H9 (cell line): ENCODE results near the gene WDFY3. TPM values are rescaled to one million over a fixed set of nuclear protein-coding genes. Genes with fewer than 3 reads are reported as not detected.

Experiments used
- DNase-seq: peaks from one replicate; pipeline ENCODE4 v3.0.0-alpha.2; 2017
- H2AFZ ChIP-seq: one replicate; pipeline ENCODE4 v1.6.1; 2013; ENCODE audit warnings: mild to moderate bottlenecking, low read length, control low read depth, moderate library complexity
- H2AK5ac ChIP-seq: 2 replicates; pipeline ENCODE4 v1.6.1; 2013; ENCODE audit warnings: low read length, control low read depth, mixed read lengths; ENCODE audit not compliant: insufficient read length
- H2BK120ac ChIP-seq: one replicate; pipeline ENCODE4 v1.6.1; 2013; ENCODE audit warnings: low read depth, mild to moderate bottlenecking, low read length, control low read depth, inconsistent platforms; ENCODE audit not compliant: poor library complexity, severe bottlenecking
- H2BK12ac ChIP-seq: 2 replicates; pipeline ENCODE4 v1.6.1; 2013; ENCODE audit warnings: low read length, control low read depth, mixed read lengths, low read depth; ENCODE audit not compliant: insufficient read length
- H2BK15ac ChIP-seq: 2 replicates; pipeline ENCODE4 v1.6.1; 2013; ENCODE audit warnings: low read depth, low read length, control low read depth
- H2BK20ac ChIP-seq: one replicate; pipeline ENCODE4 v1.6.1; 2013; ENCODE audit warnings: low read depth, mild to moderate bottlenecking, low read length, control low read depth, inconsistent platforms; ENCODE audit not compliant: poor library complexity, severe bottlenecking
- H2BK5ac ChIP-seq: 2 replicates; pipeline ENCODE4 v1.6.1; 2013; ENCODE audit warnings: low read length, control low read depth, mixed read lengths; ENCODE audit not compliant: insufficient read length
- H3K14ac ChIP-seq: 2 replicates; pipeline ENCODE4 v1.6.1; 2013; ENCODE audit warnings: low read length, control low read depth; ENCODE audit not compliant: insufficient read depth
- H3K18ac ChIP-seq: 2 replicates; pipeline ENCODE4 v1.6.1; 2013; ENCODE audit warnings: low read depth, mild to moderate bottlenecking, mixed read lengths, low read length, control low read depth; ENCODE audit not compliant: insufficient read length
- H3K23ac ChIP-seq: 2 replicates; pipeline ENCODE4 v1.6.1; 2013; ENCODE audit warnings: low read length, control low read depth, mixed read lengths, low read depth; ENCODE audit not compliant: insufficient read length
- H3K23me2 ChIP-seq: 2 replicates; pipeline ENCODE4 v1.6.1; 2013; ENCODE audit warnings: low read depth, mild to moderate bottlenecking, mixed read lengths, low read length, control low read depth; ENCODE audit not compliant: insufficient read length, poor library complexity, severe bottlenecking
- H3K27ac ChIP-seq: 2 replicates; pipeline ENCODE4 v1.5.1; 2013; ENCODE audit warnings: low read length, control low read depth, mixed read lengths, low read depth; ENCODE audit not compliant: insufficient read length
- H3K27me3 ChIP-seq: 2 replicates; pipeline ENCODE4 v1.6.1; 2013; ENCODE audit warnings: low read length, control low read depth, inconsistent platforms; ENCODE audit not compliant: insufficient read depth
- H3K4ac ChIP-seq: 2 replicates; pipeline ENCODE4 v1.6.1; 2013; ENCODE audit warnings: low read depth, mild to moderate bottlenecking, control low read depth, inconsistent platforms, low read length, moderate library complexity
- H3K4me1 ChIP-seq: 2 replicates; pipeline ENCODE4 v1.6.1; 2013; ENCODE audit warnings: low read length, control low read depth, inconsistent platforms; ENCODE audit not compliant: insufficient read depth
- H3K4me2 ChIP-seq: 2 replicates; pipeline ENCODE4 v1.6.1; 2013; ENCODE audit warnings: low read length, control low read depth, mixed read lengths; ENCODE audit not compliant: insufficient read length, insufficient read depth
- H3K56ac ChIP-seq: 2 replicates; pipeline ENCODE4 v1.6.1; 2013; ENCODE audit warnings: low read depth, mild to moderate bottlenecking, mixed read lengths, low read length, control low read depth; ENCODE audit not compliant: insufficient read length
- H3K79me1 ChIP-seq: 2 replicates; pipeline ENCODE4 v1.6.1; 2013; ENCODE audit warnings: low read depth, mild to moderate bottlenecking, moderate library complexity, low read length, control low read depth, inconsistent platforms; ENCODE audit not compliant: insufficient read depth, poor library complexity, severe bottlenecking
- H3K79me2 ChIP-seq: 2 replicates; pipeline ENCODE4 v1.6.1; 2013; ENCODE audit warnings: low read length, control low read depth, inconsistent platforms; ENCODE audit not compliant: insufficient read depth
- H3K9ac ChIP-seq: 2 replicates; pipeline ENCODE4 v1.6.1; 2013; ENCODE audit warnings: low read length, control low read depth, mixed read lengths; ENCODE audit not compliant: insufficient read length; ENCODE audit errors: extremely low read depth
- H3K9me3 ChIP-seq: one replicate; pipeline ENCODE4 v1.6.1; 2013; ENCODE audit warnings: low read depth, low read length, inconsistent platforms; ENCODE audit not compliant: control insufficient read depth
- H3T11ph ChIP-seq: one replicate; pipeline ENCODE4 v1.6.1; 2013; ENCODE audit warnings: mild to moderate bottlenecking, low read length, control low read depth, inconsistent platforms
- H4K20me1 ChIP-seq: one replicate; pipeline ENCODE4 v1.6.1; 2013; ENCODE audit not compliant: control insufficient read depth, insufficient read length, insufficient read depth
- H4K5ac ChIP-seq: 2 replicates; pipeline ENCODE4 v1.6.1; 2013; ENCODE audit warnings: low read depth, mild to moderate bottlenecking, mixed read lengths, low read length, control low read depth; ENCODE audit not compliant: insufficient read length
- H4K8ac ChIP-seq: replicated peaks from 2 replicates; pipeline ENCODE4 v1.6.1; 2013; ENCODE audit warnings: low read length, control low read depth, mixed read lengths, low read depth; ENCODE audit not compliant: insufficient read length
- H4K91ac ChIP-seq: 2 replicates; pipeline ENCODE4 v1.6.1; 2013; ENCODE audit warnings: low read depth, mild to moderate bottlenecking, moderate library complexity, mixed read lengths, low read length, control low read depth; ENCODE audit not compliant: insufficient read length
- H3K27ac Mint-ChIP-seq, 3 experiments: 2 replicates in 2 of 3; 3 replicates in 1 of 3; pipeline ENCODE4 v1.8.0; 2020 to 2021; ENCODE audit warnings: mixed read lengths in 3 of 3, mild to moderate bottlenecking in 1 of 3, moderate library complexity in 1 of 3
- H3K27me3 Mint-ChIP-seq: 2 replicates; pipeline ENCODE4 v1.8.0; 2021; ENCODE audit warnings: low read depth, mild to moderate bottlenecking, moderate library complexity, mixed read lengths
- H3K36me3 Mint-ChIP-seq, 3 experiments: 2 replicates in 2 of 3; 3 replicates in 1 of 3; pipeline ENCODE4 v1.8.0; 2020 to 2021; ENCODE audit warnings: low read depth in 3 of 3, mixed read lengths in 3 of 3; ENCODE audit not compliant: insufficient read depth in 1 of 3
- H3K4me1 Mint-ChIP-seq, 2 experiments: 2 replicates each; pipeline ENCODE4 v1.8.0; 2020; ENCODE audit warnings: mixed read lengths in 2 of 2
- H3K4me3 Mint-ChIP-seq, 2 experiments: 2 replicates in 1 of 2; 3 replicates in 1 of 2; pipeline ENCODE4 v1.8.0; 2020 to 2021; ENCODE audit warnings: mild to moderate bottlenecking in 2 of 2, mixed read lengths in 2 of 2, moderate library complexity in 1 of 2
- H3K9me3 Mint-ChIP-seq, 2 experiments: 2 replicates in 1 of 2; 3 replicates in 1 of 2; pipeline ENCODE4 v1.8.0; 2020; ENCODE audit warnings: mild to moderate bottlenecking in 2 of 2, mixed read lengths in 2 of 2, moderate library complexity in 1 of 2
- CTCF ChIP-seq: fragments of 200-600 bp; sonication (generic); conservative IDR thresholded peaks from 3 replicates; pipeline ENCODE4 v1.8.0; 2021; ENCODE audit warnings: antibody characterized with exemption, mild to moderate bottlenecking
- WGBS: extraction: QIAGEN DNeasy Blood & Tissue Kit; methylation state at CpG from one replicate; pipeline ENCODE4 v1.1.7; 2013; ENCODE audit warnings: missing lambda C conversion rate, low lambda C conversion rate, mixed read lengths; ENCODE audit not compliant: insufficient read length; ENCODE audit errors: extremely low coverage; 5-methylcytosine and 5-hydroxymethylcytosine counted together
- total RNA-seq: library from RNA; stranded (reverse); gene quantifications from 2 replicates; pipeline ENCODE4 v1.2.1, GENCODE V29; 2021

Gene WDFY3
- total RNA-seq, 1 experiment from 2014 or later = 54.6 TPM

DNA sequence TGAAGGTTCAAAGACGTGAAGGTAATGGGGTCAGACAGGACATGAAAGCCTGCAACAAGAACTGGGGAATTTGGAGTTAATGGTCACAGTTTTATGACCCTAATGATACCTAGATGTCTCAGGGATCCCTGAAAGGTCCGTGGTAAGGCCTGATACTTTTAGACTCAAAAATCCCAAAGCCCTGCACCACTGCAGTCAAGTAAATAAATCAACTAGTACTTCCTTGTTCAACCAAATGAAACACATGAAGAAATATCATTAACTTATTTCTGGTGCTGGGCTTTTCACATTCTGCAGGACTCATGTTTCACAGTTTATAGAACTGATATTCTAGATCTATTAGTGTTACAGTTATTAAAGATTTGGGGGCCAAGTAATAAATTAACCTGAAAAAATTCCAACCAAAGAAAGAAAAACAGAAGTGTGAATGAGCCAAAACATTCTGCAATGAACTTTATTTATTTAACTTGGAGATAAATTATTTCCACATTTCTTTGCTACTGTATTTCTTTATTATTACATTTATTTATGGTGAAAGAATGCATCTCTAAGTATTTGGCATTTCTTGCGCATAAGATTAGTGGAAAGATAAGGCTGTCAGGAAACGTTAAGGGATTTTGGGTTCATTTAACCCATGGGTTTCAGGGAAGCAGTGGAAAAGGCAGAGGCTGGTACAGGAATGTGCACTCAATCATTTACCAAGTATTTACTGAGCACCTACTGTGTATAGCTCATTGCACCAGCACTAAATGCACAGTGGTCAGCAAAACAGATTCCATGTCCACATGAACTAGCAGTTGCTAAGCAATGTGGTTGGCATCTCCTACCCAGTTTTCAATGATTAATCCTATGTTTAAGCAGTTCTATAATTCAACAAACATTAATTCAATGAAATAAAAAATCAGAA, 8.7 kb downstream of the WDFY3 start:
- Histone ChIP-seq H3K79me2 (peaks cover 9% of the 10 kb centered on the region; the same call in 1 of the 2 replicates), H3K23me2 (no peaks in the 10 kb centered on the region), H3K56ac (no peak overlapping the region), H3K4me1 (peaks cover 4% of the 10 kb centered on the region; the same call in 1 of the 2 replicates), H4K91ac (no peak overlapping the region), H2BK12ac (no peak overlapping the region), H2BK120ac (no peak overlapping the region), H4K5ac (no peak overlapping the region), H2BK5ac (no peak overlapping the region), H4K20me1 (no peaks in the 10 kb centered on the region), H3K14ac (no peak overlapping the region), H2BK20ac (no peak overlapping the region), H4K8ac (no peak overlapping the region), H2AK5ac (no peak overlapping the region), H3K27ac (no peak overlapping the region), H3K4me2 (no peak overlapping the region), H2BK15ac (no peak overlapping the region), H3K18ac (no peak overlapping the region), H3K79me1 (peaks cover 3% of the 10 kb centered on the region), H3K23ac (no peak overlapping the region), H2AFZ (no peak overlapping the region), H3K27me3 (no peaks in the 10 kb centered on the region), H3K9ac (no peak overlapping the region), H3K9me3 (no peaks in the 10 kb centered on the region), H3T11ph (no peak overlapping the region), H3K4ac (no peak overlapping the region)
- Mint-ChIP-seq H3K27ac (peak overlapping the region in 1 of 3 experiments; percentile 50; a peak in 1 of 7 replicates), H3K36me3 (peaks cover 0 to 7% (median 4%) of the 10 kb centered on the region in 3 experiments; a peak in 4 of 7 replicates), H3K27me3 (no peaks in the 10 kb centered on the region), H3K4me1 (peaks cover 33 to 35% of the 10 kb centered on the region in 2 experiments), H3K9me3 (no peaks in the 10 kb centered on the region), H3K4me3 (no peak overlapping the region)
- DNase-seq = no peak
- TF ChIP-seq CTCF = no peak
- WGBS = no CpG with 5 or more reads among the region's 4 CpGs
